HG02981 (cell line): Measurements from ENCODE around the gene COL20A1.
"Not testable (repeated sequence)": the region's sequence is repeated elsewhere in the genome, so short reads cannot be mapped to it uniquely, and the experiment has no call there.

ENCODE experiments used
- ATAC-seq: cut with Tn5 transposase; IDR thresholded peaks from one replicate; pipeline ENCODE4 v1.9.1; 2021; ENCODE audit warnings: mild to moderate bottlenecking, moderate library complexity; ENCODE audit not compliant: unreplicated experiment

Gene COL20A1

GRCh38 chr20:63330940-63331339 is 38.0 kb downstream of the COL20A1 start:
- ATAC-seq = no peak

GRCh38 chr20:63331741-63332400 is 38.9 kb downstream of the COL20A1 start:
- ATAC-seq = no peak

- no peak for ATAC-seq
Measured at GRCh38 chr20:63332488-63333240, 39.7 kb downstream of the COL20A1 start.

- ATAC-seq = no peak
Measured at GRCh38 chr20:63333241-63333836, 40.4 kb downstream of the COL20A1 start.

- no peak for ATAC-seq
Measured at GRCh38 chr20:63334356-63334755, 41.4 kb downstream of the COL20A1 start.

GRCh38 chr20:63335060-63335459 is 42.1 kb downstream of the COL20A1 start:
- ATAC-seq = not testable (repeated sequence)

GRCh38 chr20:63335711-63336110 is 42.7 kb downstream of the COL20A1 start:
- ATAC-seq = no peak

GRCh38 chr20:63336232-63336752 is 43.3 kb downstream of the COL20A1 start:
- ATAC-seq = no peak

- no peak for ATAC-seq
Measured at GRCh38 chr20:63337786-63338420, 44.9 kb downstream of the COL20A1 start.

GRCh38 chr20:63339154-63340094 is 46.4 kb downstream of the COL20A1 start:
- ATAC-seq = not testable (repeated sequence)

GRCh38 chr20:63340158-63340688 is 47.2 kb downstream of the COL20A1 start:
- ATAC-seq = not testable (repeated sequence)

- no peak for ATAC-seq
Measured at GRCh38 chr20:63342561-63343459, 49.8 kb downstream of the COL20A1 start.

- ATAC-seq = no peak
Measured at GRCh38 chr20:63343460-63344445, 50.8 kb downstream of the COL20A1 start.

- ATAC-seq = no peak
Measured at GRCh38 chr20:63344616-63345327, 51.8 kb downstream of the COL20A1 start.

- no peak for ATAC-seq
Measured at GRCh38 chr20:63345328-63346100, 52.5 kb downstream of the COL20A1 start.
